ENCODE results near the gene BLOC1S1.

- TF ChIP-seq CTCF (IDR thresholded peaks at IDR 0.05) (no peak), POLR2A (IDR thresholded peaks at IDR 0.05) (no peak)
Measured at GRCh38 chr12:55711786-55712553, 3.9 kb upstream of the BLOC1S1 start.

Measured in right lobe of liver (tissue), 4 donors.